Neural cell (in vitro differentiated cells): ENCODE data around the gene PUSL1. TPM values are rescaled to one million over a fixed set of nuclear protein-coding genes. Genes with fewer than 3 reads are reported as not detected.

Source experiments
- H2AFZ ChIP-seq: fragments of 200-600, 300-800 bp; sonication (generic), shearing (Covaris generic); 2 replicates; pipeline ENCODE4 v1.6.0; 2014; ENCODE audit warnings: low read depth, mild to moderate bottlenecking, antibody characterized with exemption, low read length, moderate library complexity
- H3F3A ChIP-seq: fragments of 200-600 bp; shearing (Covaris generic); 2 replicates; pipeline ENCODE4 v1.6.1; 2016; ENCODE audit warnings: mild to moderate bottlenecking, moderate library complexity, mixed read lengths, antibody characterized with exemption, low read length; ENCODE audit not compliant: insufficient read depth, poor library complexity, severe bottlenecking
- H3K27ac ChIP-seq: fragments of 200-600, 300-800 bp; sonication (generic), shearing (Covaris generic); 2 replicates; pipeline ENCODE4 v1.5.1; 2014; ENCODE audit warnings: mild to moderate bottlenecking, low read length, moderate library complexity
- H3K27me3 ChIP-seq: fragments of 300-800, 200-600 bp; sonication (generic), shearing (Covaris generic); 2 replicates; pipeline ENCODE4 v1.6.0; 2014; ENCODE audit warnings: mild to moderate bottlenecking, low read depth, low read length, moderate library complexity; ENCODE audit not compliant: insufficient read depth
- H3K36me3 ChIP-seq: fragments of 300-800, 200-600 bp; sonication (generic), shearing (Covaris generic); 2 replicates; pipeline ENCODE4 v1.5.1; 2014; ENCODE audit warnings: mild to moderate bottlenecking, antibody characterized with exemption, low read length, moderate library complexity; ENCODE audit not compliant: insufficient read depth
- H3K4me2 ChIP-seq: fragments of 300-800, 200-600 bp; sonication (generic), shearing (Covaris generic); 2 replicates; pipeline ENCODE4 v1.6.0; 2014; ENCODE audit warnings: mild to moderate bottlenecking, low read length
- H3K4me3 ChIP-seq: fragments of 300-800, 200-600 bp; sonication (generic), shearing (Covaris generic); 2 replicates; pipeline ENCODE4 v1.5.1; 2014; ENCODE audit warnings: mild to moderate bottlenecking, low read length, moderate library complexity
- H3K79me2 ChIP-seq: fragments of 200-600 bp; shearing (Covaris generic); replicated peaks from 2 replicates; pipeline ENCODE4 v1.6.0; 2014; ENCODE audit warnings: mild to moderate bottlenecking, low read length, moderate library complexity; ENCODE audit not compliant: insufficient read depth
- H3K9ac ChIP-seq: fragments of 300-800, 200-600 bp; sonication (generic), shearing (Covaris generic); 2 replicates; pipeline ENCODE4 v1.6.1; 2016; ENCODE audit warnings: mild to moderate bottlenecking, low read length, mixed read lengths
- H3K9me2 ChIP-seq: fragments of 200-600 bp; shearing (Covaris generic); 2 replicates; pipeline ENCODE4 v1.6.1; 2016; ENCODE audit warnings: mild to moderate bottlenecking, low read length, mixed read lengths; ENCODE audit not compliant: insufficient read depth
- H3K9me3 ChIP-seq: fragments of 200-600, 300-800 bp; sonication (generic), shearing (Covaris generic); 2 replicates; pipeline ENCODE4 v1.6.1; 2016; ENCODE audit warnings: mild to moderate bottlenecking, mixed run types, low read length, moderate library complexity, mixed read lengths
- H4K20me1 ChIP-seq: fragments of 200-600 bp; shearing (Covaris generic); 2 replicates; pipeline ENCODE4 v1.6.1; 2016; ENCODE audit warnings: mild to moderate bottlenecking, mixed run types; ENCODE audit not compliant: insufficient read depth
- CTCF ChIP-seq: fragments of 450-650 bp; IDR thresholded peaks from 2 replicates; pipeline ENCODE4 v1.5.1; 2014; ENCODE audit warnings: antibody characterized with exemption, mild to moderate bottlenecking, moderate library complexity; ENCODE audit not compliant: poor library complexity, severe bottlenecking
- EP300 ChIP-seq: fragments of 450-650 bp; conservative IDR thresholded peaks from 2 replicates; pipeline ENCODE4 v1.6.1; 2014; ENCODE audit warnings: antibody characterized with exemption, mild to moderate bottlenecking, moderate library complexity; ENCODE audit not compliant: poor library complexity, severe bottlenecking
- EZH2 ChIP-seq: fragments of 200-600, 300-800 bp; shearing (Covaris generic), sonication (generic); IDR thresholded peaks from 2 replicates; pipeline ENCODE4 v1.6.1; 2014; ENCODE audit warnings: antibody characterized with exemption, low read length, borderline replicate concordance, mild to moderate bottlenecking; ENCODE audit not compliant: insufficient read depth, poor library complexity, severe bottlenecking
- MXI1 ChIP-seq: fragments of 450-650 bp; conservative IDR thresholded peaks from 2 replicates; pipeline ENCODE4 v1.6.1; 2014; ENCODE audit warnings: antibody characterized with exemption, mild to moderate bottlenecking; ENCODE audit not compliant: poor library complexity, severe bottlenecking
- POLR2AphosphoS5 ChIP-seq: IDR thresholded peaks from 2 replicates; pipeline ENCODE4 v1.6.1; 2012
- RAD21 ChIP-seq: fragments of 450-650 bp; conservative IDR thresholded peaks from 2 replicates; pipeline ENCODE4 v1.6.1; 2014; ENCODE audit warnings: antibody characterized with exemption, mild to moderate bottlenecking, moderate library complexity
- SMC3 ChIP-seq: fragments of 450-650 bp; conservative IDR thresholded peaks from 2 replicates; pipeline ENCODE4 v1.6.1; 2014; ENCODE audit warnings: antibody characterized with exemption, mild to moderate bottlenecking, moderate library complexity; ENCODE audit not compliant: poor library complexity
- TAF1 ChIP-seq: IDR thresholded peaks from 2 replicates; pipeline ENCODE4 v1.6.1; 2012; ENCODE audit warnings: low read depth
- polyA plus RNA-seq: library from polyadenylated mRNA; depleted of rRNA; stranded (reverse); fragments of >200 nt; gene quantifications from 2 replicates; pipeline ENCODE4 v1.2.3, GENCODE V29; 2014
- TF ChIP-seq, protein P1 (sequence below): IDR thresholded peaks from 2 replicates; pipeline ENCODE4 v1.6.1; 2012; ENCODE audit warnings: borderline replicate concordance

The PUSL1 gene
- polyA plus RNA-seq, 1 donor from 2014 or later: 25.0 TPM

GRCh38 chr1:1340185-1340584 lies 31.8 kb downstream of the PUSL1 start:
- no peaks in the 10 kb centered on the region for H3K27me3 ChIP-seq

GRCh38 chr1:1340791-1341548 lies 32.6 kb downstream of the PUSL1 start:
- Histone ChIP-seq H3K79me2 (no peaks in the 10 kb centered on the region), H3K27me3 (no peaks in the 10 kb centered on the region), H3K9me2 (no peaks in the 10 kb centered on the region), H3F3A (no peaks in the 10 kb centered on the region), H2AFZ (no peak overlapping the region), H3K27ac (no peak overlapping the region), H3K36me3 (no peaks in the 10 kb centered on the region), H4K20me1 (peaks cover 4% of the 10 kb centered on the region), H3K9me3 (no peaks in the 10 kb centered on the region), H3K4me3 (no peak overlapping the region), H3K4me2 (no peak overlapping the region), H3K9ac (no peak overlapping the region)
- TF ChIP-seq POLR2AphosphoS5: no peak
- TF ChIP-seq CTCF: no peak
- no peak for TF ChIP-seq RAD21
- no peak for TF ChIP-seq MXI1

More at GRCh38 chr1:1340185-1340584, 31.8 kb downstream of the PUSL1 start:
- H3K9me3 ChIP-seq: no peaks in the 10 kb centered on the region
- H3K4me2 ChIP-seq: no peak overlapping the region
- no peaks in the 10 kb centered on the region for H3K9me2 ChIP-seq
- H3K4me3 ChIP-seq: no peak overlapping the region
- H3K36me3 ChIP-seq: no peaks in the 10 kb centered on the region
- H3K79me2 ChIP-seq: no peaks in the 10 kb centered on the region
- no peak overlapping the region for H2AFZ ChIP-seq
- TF ChIP-seq RAD21: no peak
- TF ChIP-seq MXI1: no peak
- TF ChIP-seq EZH2: no peak
- no peak for TF ChIP-seq TAF1
- no peak for TF ChIP-seq CTCF
- no peak for TF ChIP-seq EP300
- TF ChIP-seq, protein P1, sequence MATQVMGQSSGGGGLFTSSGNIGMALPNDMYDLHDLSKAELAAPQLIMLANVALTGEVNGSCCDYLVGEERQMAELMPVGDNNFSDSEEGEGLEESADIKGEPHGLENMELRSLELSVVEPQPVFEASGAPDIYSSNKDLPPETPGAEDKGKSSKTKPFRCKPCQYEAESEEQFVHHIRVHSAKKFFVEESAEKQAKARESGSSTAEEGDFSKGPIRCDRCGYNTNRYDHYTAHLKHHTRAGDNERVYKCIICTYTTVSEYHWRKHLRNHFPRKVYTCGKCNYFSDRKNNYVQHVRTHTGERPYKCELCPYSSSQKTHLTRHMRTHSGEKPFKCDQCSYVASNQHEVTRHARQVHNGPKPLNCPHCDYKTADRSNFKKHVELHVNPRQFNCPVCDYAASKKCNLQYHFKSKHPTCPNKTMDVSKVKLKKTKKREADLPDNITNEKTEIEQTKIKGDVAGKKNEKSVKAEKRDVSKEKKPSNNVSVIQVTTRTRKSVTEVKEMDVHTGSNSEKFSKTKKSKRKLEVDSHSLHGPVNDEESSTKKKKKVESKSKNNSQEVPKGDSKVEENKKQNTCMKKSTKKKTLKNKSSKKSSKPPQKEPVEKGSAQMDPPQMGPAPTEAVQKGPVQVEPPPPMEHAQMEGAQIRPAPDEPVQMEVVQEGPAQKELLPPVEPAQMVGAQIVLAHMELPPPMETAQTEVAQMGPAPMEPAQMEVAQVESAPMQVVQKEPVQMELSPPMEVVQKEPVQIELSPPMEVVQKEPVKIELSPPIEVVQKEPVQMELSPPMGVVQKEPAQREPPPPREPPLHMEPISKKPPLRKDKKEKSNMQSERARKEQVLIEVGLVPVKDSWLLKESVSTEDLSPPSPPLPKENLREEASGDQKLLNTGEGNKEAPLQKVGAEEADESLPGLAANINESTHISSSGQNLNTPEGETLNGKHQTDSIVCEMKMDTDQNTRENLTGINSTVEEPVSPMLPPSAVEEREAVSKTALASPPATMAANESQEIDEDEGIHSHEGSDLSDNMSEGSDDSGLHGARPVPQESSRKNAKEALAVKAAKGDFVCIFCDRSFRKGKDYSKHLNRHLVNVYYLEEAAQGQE: no peak
- no peak for TF ChIP-seq POLR2AphosphoS5
- no peak for TF ChIP-seq SMC3
- H3F3A ChIP-seq: no peaks in the 10 kb centered on the region
- H4K20me1 ChIP-seq: no peaks in the 10 kb centered on the region
- no peak overlapping the region for H3K27ac ChIP-seq
- H3K9ac ChIP-seq: no peak overlapping the region
